ENCODE measurements around the gene WDR46. TPM values are rescaled to one million over a fixed set of nuclear protein-coding genes. Genes with fewer than 3 reads are reported as not detected.

WDR46 gene
- polyA plus RNA-seq, 2 of the 4 experiments (the other 2 are of a cell fraction) = 35.1 to 88.4 TPM

Other genes starting within 250 kb of the WDR46 start
- not detected in 2 replicates for gene HLA-DPA1, start 215.6 kb downstream of the WDR46 start, polyA plus RNA-seq (2011; rRNA removed)
- gene HLA-DPA1, start 215.6 kb downstream of the WDR46 start, polyA plus RNA-seq (2017; fragmentation: RNase III; extraction: RNeasy Plus Mini Kit Qiagen cat#74134 plus additional on column Dnase treatment) = 0.09 TPM in 1 of 3 replicates, not detected in the others
- not detected in 2 replicates for gene HLA-DPB1, start 213.2 kb downstream of the WDR46 start, polyA plus RNA-seq (2011; rRNA removed)
- gene HLA-DPB1, start 213.2 kb downstream of the WDR46 start, polyA plus RNA-seq (2017; fragmentation: RNase III; extraction: RNeasy Plus Mini Kit Qiagen cat#74134 plus additional on column Dnase treatment) = not detected in 3 replicates
- 0.66 and 0.73 TPM in 2 replicates for gene COL11A2, start 96.8 kb downstream of the WDR46 start, polyA plus RNA-seq (2011; rRNA removed)
- 0.93 to 1.3 TPM (median 1.1 TPM) in 3 replicates for gene COL11A2, start 96.8 kb downstream of the WDR46 start, polyA plus RNA-seq (2017; fragmentation: RNase III; extraction: RNeasy Plus Mini Kit Qiagen cat#74134 plus additional on column Dnase treatment)
- 15.6 and 21.1 TPM in 2 replicates for gene RXRB, start 88.6 kb downstream of the WDR46 start, polyA plus RNA-seq (2011; rRNA removed)
- gene RXRB, start 88.6 kb downstream of the WDR46 start, polyA plus RNA-seq (2017; fragmentation: RNase III; extraction: RNeasy Plus Mini Kit Qiagen cat#74134 plus additional on column Dnase treatment) = 19.1 to 21.3 TPM (median 20.3 TPM) in 3 replicates
- 59.0 and 66.5 TPM in 2 replicates for gene SLC39A7, start 88.4 kb downstream of the WDR46 start, polyA plus RNA-seq (2011; rRNA removed)
- 104 to 125 TPM (median 122 TPM) in 3 replicates for gene SLC39A7, start 88.4 kb downstream of the WDR46 start, polyA plus RNA-seq (2017; fragmentation: RNase III; extraction: RNeasy Plus Mini Kit Qiagen cat#74134 plus additional on column Dnase treatment)
- 15.9 and 16.5 TPM in 2 replicates for gene HSD17B8, start 84.6 kb downstream of the WDR46 start, polyA plus RNA-seq (2011; rRNA removed)
- 9.3 to 9.6 TPM (median 9.5 TPM) in 3 replicates for gene HSD17B8, start 84.6 kb downstream of the WDR46 start, polyA plus RNA-seq (2017; fragmentation: RNase III; extraction: RNeasy Plus Mini Kit Qiagen cat#74134 plus additional on column Dnase treatment)
- 12.7 and 14.6 TPM in 2 replicates for gene RING1, start 80.7 kb downstream of the WDR46 start, polyA plus RNA-seq (2011; rRNA removed)
- gene RING1, start 80.7 kb downstream of the WDR46 start, polyA plus RNA-seq (2017; fragmentation: RNase III; extraction: RNeasy Plus Mini Kit Qiagen cat#74134 plus additional on column Dnase treatment) = 31.4 to 39.0 TPM (median 35.0 TPM) in 3 replicates
- 38.9 and 44.3 TPM in 2 replicates for gene VPS52, start 17.4 kb downstream of the WDR46 start, polyA plus RNA-seq (2011; rRNA removed)
- gene VPS52, start 17.4 kb downstream of the WDR46 start, polyA plus RNA-seq (2017; fragmentation: RNase III; extraction: RNeasy Plus Mini Kit Qiagen cat#74134 plus additional on column Dnase treatment) = 22.8 to 28.0 TPM (median 22.8 TPM) in 3 replicates
- 3,426 and 3,692 TPM in 2 replicates for gene RPS18, start 17.2 kb downstream of the WDR46 start, polyA plus RNA-seq (2011; rRNA removed)
- 3,611 to 3,881 TPM (median 3,639 TPM) in 3 replicates for gene RPS18, start 17.2 kb downstream of the WDR46 start, polyA plus RNA-seq (2017; fragmentation: RNase III; extraction: RNeasy Plus Mini Kit Qiagen cat#74134 plus additional on column Dnase treatment)
- gene B3GALT4, start 12.1 kb downstream of the WDR46 start, polyA plus RNA-seq (2011; rRNA removed) = 0.54 and 0.74 TPM in 2 replicates
- 0.24 to 0.41 TPM (median 0.27 TPM) in 3 replicates for gene B3GALT4, start 12.1 kb downstream of the WDR46 start, polyA plus RNA-seq (2017; fragmentation: RNase III; extraction: RNeasy Plus Mini Kit Qiagen cat#74134 plus additional on column Dnase treatment)
- gene PFDN6, start 362 bp upstream of the WDR46 start, polyA plus RNA-seq (2011; rRNA removed) = 61.2 and 84.6 TPM in 2 replicates
- gene PFDN6, start 362 bp upstream of the WDR46 start, polyA plus RNA-seq (2017; fragmentation: RNase III; extraction: RNeasy Plus Mini Kit Qiagen cat#74134 plus additional on column Dnase treatment) = 117 to 138 TPM (median 120 TPM) in 3 replicates
- 11.6 and 12.9 TPM in 2 replicates for gene RGL2, start 9.7 kb upstream of the WDR46 start, polyA plus RNA-seq (2011; rRNA removed)
- 9.6 to 13.9 TPM (median 12.9 TPM) in 3 replicates for gene RGL2, start 9.7 kb upstream of the WDR46 start, polyA plus RNA-seq (2017; fragmentation: RNase III; extraction: RNeasy Plus Mini Kit Qiagen cat#74134 plus additional on column Dnase treatment)
- 16.8 and 17.1 TPM in 2 replicates for gene TAPBP, start 24.8 kb upstream of the WDR46 start, polyA plus RNA-seq (2011; rRNA removed)
- gene TAPBP, start 24.8 kb upstream of the WDR46 start, polyA plus RNA-seq (2017; fragmentation: RNase III; extraction: RNeasy Plus Mini Kit Qiagen cat#74134 plus additional on column Dnase treatment) = 32.2 to 40.0 TPM (median 37.5 TPM) in 3 replicates
- 3.2 and 4.2 TPM in 2 replicates for gene ZBTB22, start 28.5 kb upstream of the WDR46 start, polyA plus RNA-seq (2011; rRNA removed)
- gene ZBTB22, start 28.5 kb upstream of the WDR46 start, polyA plus RNA-seq (2017; fragmentation: RNase III; extraction: RNeasy Plus Mini Kit Qiagen cat#74134 plus additional on column Dnase treatment) = 5.1 to 8.4 TPM (median 8.3 TPM) in 3 replicates
- 20.3 and 24.4 TPM in 2 replicates for gene DAXX, start 33.7 kb upstream of the WDR46 start, polyA plus RNA-seq (2011; rRNA removed)
- 34.5 to 45.8 TPM (median 41.3 TPM) in 3 replicates for gene DAXX, start 33.7 kb upstream of the WDR46 start, polyA plus RNA-seq (2017; fragmentation: RNase III; extraction: RNeasy Plus Mini Kit Qiagen cat#74134 plus additional on column Dnase treatment)
- 23.0 and 23.9 TPM in 2 replicates for gene KIFC1, start 102.6 kb upstream of the WDR46 start, polyA plus RNA-seq (2011; rRNA removed)
- gene KIFC1, start 102.6 kb upstream of the WDR46 start, polyA plus RNA-seq (2017; fragmentation: RNase III; extraction: RNeasy Plus Mini Kit Qiagen cat#74134 plus additional on column Dnase treatment) = 29.1 to 33.7 TPM (median 30.5 TPM) in 3 replicates
- gene PHF1, start 121.8 kb upstream of the WDR46 start, polyA plus RNA-seq (2011; rRNA removed) = 14.0 and 21.2 TPM in 2 replicates
- 16.6 to 21.6 TPM (median 21.4 TPM) in 3 replicates for gene PHF1, start 121.8 kb upstream of the WDR46 start, polyA plus RNA-seq (2017; fragmentation: RNase III; extraction: RNeasy Plus Mini Kit Qiagen cat#74134 plus additional on column Dnase treatment)
- gene CUTA, start 128.9 kb upstream of the WDR46 start, polyA plus RNA-seq (2011; rRNA removed) = 98.9 and 106 TPM in 2 replicates
- 171 to 175 TPM (median 172 TPM) in 3 replicates for gene CUTA, start 128.9 kb upstream of the WDR46 start, polyA plus RNA-seq (2017; fragmentation: RNase III; extraction: RNeasy Plus Mini Kit Qiagen cat#74134 plus additional on column Dnase treatment)
- 2.2 and 3.6 TPM in 2 replicates for gene SYNGAP1, start 130.8 kb upstream of the WDR46 start, polyA plus RNA-seq (2011; rRNA removed)
- gene SYNGAP1, start 130.8 kb upstream of the WDR46 start, polyA plus RNA-seq (2017; fragmentation: RNase III; extraction: RNeasy Plus Mini Kit Qiagen cat#74134 plus additional on column Dnase treatment) = 6.9 to 10.8 TPM (median 9.2 TPM) in 3 replicates
- gene ZBTB9, start 165.3 kb upstream of the WDR46 start, polyA plus RNA-seq (2011; rRNA removed) = 6.9 and 9.5 TPM in 2 replicates
- gene ZBTB9, start 165.3 kb upstream of the WDR46 start, polyA plus RNA-seq (2017; fragmentation: RNase III; extraction: RNeasy Plus Mini Kit Qiagen cat#74134 plus additional on column Dnase treatment) = 9.1 to 9.9 TPM (median 9.5 TPM) in 3 replicates

Measured in A549 (cell line).